Measurements from ENCODE around the gene PRRC2B. TPM values are rescaled to one million over a fixed set of nuclear protein-coding genes. Genes with fewer than 3 reads are reported as not detected.

The PRRC2B gene
- total and polyA plus RNA-seq, 2 of the 13 experiments (the other 11 are each of a cell fraction or from before 2014, with no cell fraction given): 20.8 to 37.4 TPM

DNA sequence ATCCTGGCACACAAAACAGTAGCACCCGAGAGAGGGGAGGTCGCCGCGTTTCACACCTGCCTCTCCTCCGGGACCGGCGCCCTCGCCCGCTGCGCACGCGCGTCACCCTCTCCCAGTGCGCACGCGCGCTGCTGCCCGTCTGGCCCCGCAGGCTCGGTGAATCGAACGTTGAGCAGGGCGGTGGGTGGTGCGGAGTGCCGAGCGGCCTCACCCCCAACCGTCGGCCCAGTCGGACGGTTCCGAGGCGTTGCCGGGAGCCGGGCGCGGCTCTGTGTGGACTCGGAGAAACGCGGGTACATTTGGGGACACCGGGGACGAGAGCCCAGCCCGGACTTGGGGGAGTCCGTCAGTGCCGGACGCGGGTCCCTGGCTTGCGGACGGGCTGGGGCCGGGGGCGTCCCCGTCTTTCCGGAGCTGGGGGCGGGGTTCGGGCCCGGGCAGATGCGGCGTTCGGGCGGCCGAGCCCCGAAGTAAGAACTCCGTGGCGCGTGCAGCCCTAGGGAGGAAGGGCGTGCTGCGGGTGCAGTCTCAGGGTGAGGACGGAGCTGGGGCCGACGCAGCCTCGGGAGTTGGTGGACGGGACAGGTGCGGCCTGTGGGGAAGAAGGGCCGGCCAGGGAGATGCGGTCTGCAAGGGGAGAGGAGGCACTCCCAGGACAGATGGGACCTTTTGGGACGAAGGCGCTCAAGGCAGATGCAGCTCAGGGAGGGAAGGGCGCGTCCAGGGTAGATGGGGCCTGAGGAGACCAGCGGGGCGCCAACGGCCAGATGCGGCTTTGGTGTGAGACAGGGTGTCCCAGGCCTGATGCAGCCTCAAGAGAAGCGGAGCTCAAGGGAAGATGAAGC is 109.1 kb downstream of the PRRC2B start, which contains the start of gene POMT1 (continued):
- TF ChIP-seq POLR2G (IDR thresholded peaks at IDR 0.05; ENCODE audit: low read depth, low read length) (peak; percentile 83), CENPT (CRISPR knock-in tag; IDR thresholded peaks at IDR 0.05; ENCODE audit: low read depth) (peak; percentile 74; the same call in 1 of the 2 replicates), ZNF33B (CRISPR knock-in tag; IDR thresholded peaks at IDR 0.05) (peak; percentile 88; the same call in 1 of the 2 replicates), ZSCAN21 (CRISPR knock-in tag; IDR thresholded peaks at IDR 0.05; ENCODE audit: borderline replicate concordance) (peak; percentile 76), ZNF10 (CRISPR knock-in tag; IDR thresholded peaks at IDR 0.05; ENCODE audit: borderline replicate concordance, low read depth) (no peak), ZIK1 (CRISPR knock-in tag; IDR thresholded peaks at IDR 0.05; ENCODE audit: borderline replicate concordance, low read depth) (peak; percentile 27; the same call in 1 of the 2 replicates), SMARCC2 (IDR thresholded peaks at IDR 0.05) (no peak), BRD4 (CRISPR knock-in tag; IDR thresholded peaks at IDR 0.05) (0 out of 2 replicates have a peak, but pooled peaks have one; percentile 16), ZNF777 (CRISPR knock-in tag; IDR thresholded peaks at IDR 0.05) (peak; percentile 99), RFX5 (IDR thresholded peaks at IDR 0.05; ENCODE audit: low read depth, low read length) (no peak), CENPX (CRISPR knock-in tag; IDR thresholded peaks at IDR 0.05) (no peak), ZNF337 (CRISPR knock-in tag; IDR thresholded peaks at IDR 0.05; ENCODE audit: borderline replicate concordance, low read depth) (no peak), POLR2A (IDR thresholded peaks at IDR 0.05; ENCODE audit: insufficient read depth in 1 of 2, low read depth in 2 of 2, low read length in 2 of 2) (peak; percentile 34 to 88; a peak in 2 of 4 replicates), ZNF143 (CRISPR knock-in tag; IDR thresholded peaks at IDR 0.05) (peak; percentile 60)
- TF ChIP-seq, protein P1, sequence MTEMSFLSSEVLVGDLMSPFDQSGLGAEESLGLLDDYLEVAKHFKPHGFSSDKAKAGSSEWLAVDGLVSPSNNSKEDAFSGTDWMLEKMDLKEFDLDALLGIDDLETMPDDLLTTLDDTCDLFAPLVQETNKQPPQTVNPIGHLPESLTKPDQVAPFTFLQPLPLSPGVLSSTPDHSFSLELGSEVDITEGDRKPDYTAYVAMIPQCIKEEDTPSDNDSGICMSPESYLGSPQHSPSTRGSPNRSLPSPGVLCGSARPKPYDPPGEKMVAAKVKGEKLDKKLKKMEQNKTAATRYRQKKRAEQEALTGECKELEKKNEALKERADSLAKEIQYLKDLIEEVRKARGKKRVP (CRISPR knock-in tag; IDR thresholded peaks at IDR 0.05): peak in 1 of 2 experiments; percentile 34; a peak in 1 of 4 replicates
- TF ChIP-seq, protein P2, sequence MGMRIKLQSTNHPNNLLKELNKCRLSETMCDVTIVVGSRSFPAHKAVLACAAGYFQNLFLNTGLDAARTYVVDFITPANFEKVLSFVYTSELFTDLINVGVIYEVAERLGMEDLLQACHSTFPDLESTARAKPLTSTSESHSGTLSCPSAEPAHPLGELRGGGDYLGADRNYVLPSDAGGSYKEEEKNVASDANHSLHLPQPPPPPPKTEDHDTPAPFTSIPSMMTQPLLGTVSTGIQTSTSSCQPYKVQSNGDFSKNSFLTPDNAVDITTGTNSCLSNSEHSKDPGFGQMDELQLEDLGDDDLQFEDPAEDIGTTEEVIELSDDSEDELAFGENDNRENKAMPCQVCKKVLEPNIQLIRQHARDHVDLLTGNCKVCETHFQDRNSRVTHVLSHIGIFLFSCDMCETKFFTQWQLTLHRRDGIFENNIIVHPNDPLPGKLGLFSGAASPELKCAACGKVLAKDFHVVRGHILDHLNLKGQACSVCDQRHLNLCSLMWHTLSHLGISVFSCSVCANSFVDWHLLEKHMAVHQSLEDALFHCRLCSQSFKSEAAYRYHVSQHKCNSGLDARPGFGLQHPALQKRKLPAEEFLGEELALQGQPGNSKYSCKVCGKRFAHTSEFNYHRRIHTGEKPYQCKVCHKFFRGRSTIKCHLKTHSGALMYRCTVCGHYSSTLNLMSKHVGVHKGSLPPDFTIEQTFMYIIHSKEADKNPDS (CRISPR knock-in tag; IDR thresholded peaks at IDR 0.05): peak; percentile 83; the same call in 1 of the 2 replicates
- TF ChIP-seq, protein P3, sequence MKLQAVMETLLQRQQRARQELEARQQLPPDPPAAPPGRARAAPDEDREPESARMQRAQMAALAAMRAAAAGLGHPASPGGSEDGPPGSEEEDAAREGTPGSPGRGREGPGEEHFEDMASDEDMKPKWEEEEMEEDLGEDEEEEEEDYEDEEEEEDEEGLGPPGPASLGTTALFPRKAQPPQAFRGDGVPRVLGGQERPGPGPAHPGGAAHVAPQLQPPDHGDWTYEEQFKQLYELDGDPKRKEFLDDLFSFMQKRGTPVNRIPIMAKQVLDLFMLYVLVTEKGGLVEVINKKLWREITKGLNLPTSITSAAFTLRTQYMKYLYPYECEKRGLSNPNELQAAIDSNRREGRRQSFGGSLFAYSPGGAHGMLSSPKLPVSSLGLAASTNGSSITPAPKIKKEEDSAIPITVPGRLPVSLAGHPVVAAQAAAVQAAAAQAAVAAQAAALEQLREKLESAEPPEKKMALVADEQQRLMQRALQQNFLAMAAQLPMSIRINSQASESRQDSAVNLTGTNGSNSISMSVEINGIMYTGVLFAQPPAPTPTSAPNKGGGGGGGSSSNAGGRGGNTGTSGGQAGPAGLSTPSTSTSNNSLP (IDR thresholded peaks at IDR 0.05; ENCODE audit: low read depth, low read length): no peak
- TF ChIP-seq, protein P4, sequence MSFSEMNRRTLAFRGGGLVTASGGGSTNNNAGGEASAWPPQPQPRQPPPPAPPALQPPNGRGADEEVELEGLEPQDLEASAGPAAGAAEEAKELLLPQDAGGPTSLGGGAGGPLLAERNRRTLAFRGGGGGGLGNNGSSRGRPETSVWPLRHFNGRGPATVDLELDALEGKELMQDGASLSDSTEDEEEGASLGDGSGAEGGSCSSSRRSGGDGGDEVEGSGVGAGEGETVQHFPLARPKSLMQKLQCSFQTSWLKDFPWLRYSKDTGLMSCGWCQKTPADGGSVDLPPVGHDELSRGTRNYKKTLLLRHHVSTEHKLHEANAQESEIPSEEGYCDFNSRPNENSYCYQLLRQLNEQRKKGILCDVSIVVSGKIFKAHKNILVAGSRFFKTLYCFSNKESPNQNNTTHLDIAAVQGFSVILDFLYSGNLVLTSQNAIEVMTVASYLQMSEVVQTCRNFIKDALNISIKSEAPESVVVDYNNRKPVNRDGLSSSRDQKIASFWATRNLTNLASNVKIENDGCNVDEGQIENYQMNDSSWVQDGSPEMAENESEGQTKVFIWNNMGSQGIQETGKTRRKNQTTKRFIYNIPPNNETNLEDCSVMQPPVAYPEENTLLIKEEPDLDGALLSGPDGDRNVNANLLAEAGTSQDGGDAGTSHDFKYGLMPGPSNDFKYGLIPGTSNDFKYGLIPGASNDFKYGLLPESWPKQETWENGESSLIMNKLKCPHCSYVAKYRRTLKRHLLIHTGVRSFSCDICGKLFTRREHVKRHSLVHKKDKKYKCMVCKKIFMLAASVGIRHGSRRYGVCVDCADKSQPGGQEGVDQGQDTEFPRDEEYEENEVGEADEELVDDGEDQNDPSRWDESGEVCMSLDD (CRISPR knock-in tag; IDR thresholded peaks at IDR 0.05; ENCODE audit: borderline replicate concordance): peak; percentile 81; the same call in 1 of the 2 replicates
- TF ChIP-seq, protein P5, sequence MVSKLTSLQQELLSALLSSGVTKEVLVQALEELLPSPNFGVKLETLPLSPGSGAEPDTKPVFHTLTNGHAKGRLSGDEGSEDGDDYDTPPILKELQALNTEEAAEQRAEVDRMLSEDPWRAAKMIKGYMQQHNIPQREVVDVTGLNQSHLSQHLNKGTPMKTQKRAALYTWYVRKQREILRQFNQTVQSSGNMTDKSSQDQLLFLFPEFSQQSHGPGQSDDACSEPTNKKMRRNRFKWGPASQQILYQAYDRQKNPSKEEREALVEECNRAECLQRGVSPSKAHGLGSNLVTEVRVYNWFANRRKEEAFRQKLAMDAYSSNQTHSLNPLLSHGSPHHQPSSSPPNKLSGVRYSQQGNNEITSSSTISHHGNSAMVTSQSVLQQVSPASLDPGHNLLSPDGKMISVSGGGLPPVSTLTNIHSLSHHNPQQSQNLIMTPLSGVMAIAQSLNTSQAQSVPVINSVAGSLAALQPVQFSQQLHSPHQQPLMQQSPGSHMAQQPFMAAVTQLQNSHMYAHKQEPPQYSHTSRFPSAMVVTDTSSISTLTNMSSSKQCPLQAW (CRISPR knock-in tag; IDR thresholded peaks at IDR 0.05): peak; percentile 85
